Measurements from ENCODE around the gene MT1E. TPM values are rescaled to one million over a fixed set of nuclear protein-coding genes. Genes with fewer than 3 reads are reported as not detected.

The MT1E gene
- total and polyA plus RNA-seq, 2 donors (not counting 1 experiment from before 2014, with no cell fraction given) = 390 to 465 TPM

DNA sequence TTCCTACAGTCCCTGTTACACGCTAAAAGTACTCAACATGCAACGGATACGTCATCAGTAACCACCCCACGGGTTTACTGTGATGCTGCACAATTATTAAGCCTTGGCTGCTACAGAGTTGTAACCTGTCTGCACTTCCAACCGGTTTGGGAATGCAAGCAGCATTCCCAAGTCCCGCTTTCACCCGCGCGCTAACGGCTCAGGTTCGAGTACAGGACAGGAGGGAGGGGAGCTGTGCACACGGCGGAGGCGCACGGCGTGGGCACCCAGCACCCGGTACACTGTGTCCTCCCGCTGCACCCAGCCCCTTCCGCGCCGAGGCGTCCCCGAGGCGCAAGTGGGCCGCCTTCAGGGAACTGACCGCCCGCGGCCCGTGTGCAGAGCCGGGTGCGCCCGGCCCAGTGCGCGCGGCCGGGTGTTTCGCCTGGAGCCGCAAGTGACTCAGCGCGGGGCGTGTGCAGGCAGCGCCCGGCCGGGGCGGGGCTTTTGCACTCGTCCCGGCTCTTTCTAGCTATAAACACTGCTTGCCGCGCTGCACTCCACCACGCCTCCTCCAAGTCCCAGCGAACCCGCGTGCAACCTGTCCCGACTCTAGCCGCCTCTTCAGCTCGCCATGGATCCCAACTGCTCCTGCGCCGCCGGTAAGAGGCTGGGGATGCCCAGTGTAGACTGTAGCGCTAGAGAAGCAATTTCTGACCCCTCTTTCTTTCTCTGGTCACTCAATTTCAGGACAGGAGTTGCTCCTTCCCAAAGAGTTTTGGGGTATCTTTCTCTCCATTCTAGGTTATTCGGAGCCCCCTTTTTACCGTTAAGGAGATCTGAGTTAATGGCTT, 17.3 kb upstream of the MT1E start, which contains the start of gene MT2A:
Gene MT2A, plus strand, starts transcription at position 542 of the 833 bp plus-strand sequence. Its CDS starts 72 bp downstream, at position 614.
- Histone ChIP-seq H3K4me1 (ENCODE audit: control insufficient read depth, extremely low read depth, insufficient read depth, low read length) (peaks cover 40% of the 10 kb centered on the region), H3K9ac (ENCODE audit: insufficient read depth, low read length) (peak within 1 kb of the TSS; percentile 83), H3K79me2 (ENCODE audit: control insufficient read depth, insufficient read depth, low read length) (peaks cover 11% of the 10 kb centered on the region), H3K4me2 (ENCODE audit: extremely low read depth, insufficient read depth, low read length) (peak within 1 kb of the TSS; percentile 93), H4K20me1 (ENCODE audit: control insufficient read depth, extremely low read depth, insufficient read depth, low read length) (no peaks in the 10 kb centered on the region), H3K36me3 (ENCODE audit: control insufficient read depth, insufficient read depth, low read length) (no peaks in the 10 kb centered on the region), H2AFZ (ENCODE audit: low read length) (no peak within 1 kb of the TSS), H3K27me3 (ENCODE audit: control insufficient read depth, insufficient read depth, low read length) (no peaks in the 10 kb centered on the region), H3K27ac (ENCODE audit: insufficient read depth, low read length) (peak within 1 kb of the TSS; percentile 99), H3K4me3 (replicated peaks in 1 of 4; ENCODE audit: control extremely low read depth in 1 of 4, insufficient read depth in 1 of 4, low read depth in 3 of 4, low read length in 4 of 4) (peak within 1 kb of the TSS; percentile 81 to 85 (median 84)), H3K9me3 (ENCODE audit: control insufficient read depth, insufficient read depth, low read depth, low read length) (no peaks in the 10 kb centered on the region)
- TF ChIP-seq, protein P1, sequence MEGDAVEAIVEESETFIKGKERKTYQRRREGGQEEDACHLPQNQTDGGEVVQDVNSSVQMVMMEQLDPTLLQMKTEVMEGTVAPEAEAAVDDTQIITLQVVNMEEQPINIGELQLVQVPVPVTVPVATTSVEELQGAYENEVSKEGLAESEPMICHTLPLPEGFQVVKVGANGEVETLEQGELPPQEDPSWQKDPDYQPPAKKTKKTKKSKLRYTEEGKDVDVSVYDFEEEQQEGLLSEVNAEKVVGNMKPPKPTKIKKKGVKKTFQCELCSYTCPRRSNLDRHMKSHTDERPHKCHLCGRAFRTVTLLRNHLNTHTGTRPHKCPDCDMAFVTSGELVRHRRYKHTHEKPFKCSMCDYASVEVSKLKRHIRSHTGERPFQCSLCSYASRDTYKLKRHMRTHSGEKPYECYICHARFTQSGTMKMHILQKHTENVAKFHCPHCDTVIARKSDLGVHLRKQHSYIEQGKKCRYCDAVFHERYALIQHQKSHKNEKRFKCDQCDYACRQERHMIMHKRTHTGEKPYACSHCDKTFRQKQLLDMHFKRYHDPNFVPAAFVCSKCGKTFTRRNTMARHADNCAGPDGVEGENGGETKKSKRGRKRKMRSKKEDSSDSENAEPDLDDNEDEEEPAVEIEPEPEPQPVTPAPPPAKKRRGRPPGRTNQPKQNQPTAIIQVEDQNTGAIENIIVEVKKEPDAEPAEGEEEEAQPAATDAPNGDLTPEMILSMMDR (conservative IDR thresholded peaks at IDR 0.05 in 1 of 2, IDR thresholded peaks at IDR 0.05 in 1 of 2; ENCODE audit: low read depth in 1 of 2, low read length in 2 of 2) = no peak
- TF ChIP-seq EZH2 (IDR thresholded peaks at IDR 0.05; ENCODE audit: low read length, missing control alignments) = no peak
- DNase-seq (ENCODE audit: low read depth in 2 of 2) = peak; percentile 97 to 98

DNA sequence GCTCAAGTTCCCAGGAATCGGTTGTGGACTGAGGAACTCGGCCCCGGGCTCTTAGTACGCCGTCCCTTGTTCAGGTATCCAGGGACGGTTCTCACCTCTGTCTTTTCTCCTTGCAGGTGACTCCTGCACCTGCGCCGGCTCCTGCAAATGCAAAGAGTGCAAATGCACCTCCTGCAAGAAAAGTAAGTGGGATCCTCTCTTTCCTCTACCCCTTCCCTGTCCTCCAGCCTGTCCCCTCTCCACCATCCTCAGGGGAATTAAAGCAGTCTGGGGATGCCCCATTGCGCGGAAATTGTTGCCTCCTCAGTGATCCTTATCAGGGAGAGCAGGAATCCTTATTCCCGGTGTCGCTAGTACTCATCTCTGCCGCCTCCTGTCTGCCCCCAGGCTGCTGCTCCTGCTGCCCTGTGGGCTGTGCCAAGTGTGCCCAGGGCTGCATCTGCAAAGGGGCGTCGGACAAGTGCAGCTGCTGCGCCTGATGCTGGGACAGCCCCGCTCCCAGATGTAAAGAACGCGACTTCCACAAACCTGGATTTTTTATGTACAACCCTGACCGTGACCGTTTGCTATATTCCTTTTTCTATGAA, 16.6 kb upstream of the MT1E start:
- Histone ChIP-seq H3K9me3 (ENCODE audit: control insufficient read depth, insufficient read depth, low read depth, low read length) (no peaks in the 10 kb centered on the region), H3K4me1 (ENCODE audit: control insufficient read depth, extremely low read depth, insufficient read depth, low read length) (peaks cover 42% of the 10 kb centered on the region), H3K4me2 (ENCODE audit: extremely low read depth, insufficient read depth, low read length) (peak overlapping the region; percentile 90), H3K9ac (ENCODE audit: insufficient read depth, low read length) (peak overlapping the region; percentile 80), H3K27me3 (ENCODE audit: control insufficient read depth, insufficient read depth, low read length) (no peaks in the 10 kb centered on the region), H2AFZ (ENCODE audit: low read length) (no peak overlapping the region), H3K36me3 (ENCODE audit: control insufficient read depth, insufficient read depth, low read length) (no peaks in the 10 kb centered on the region), H3K79me2 (ENCODE audit: control insufficient read depth, insufficient read depth, low read length) (peaks cover 11% of the 10 kb centered on the region), H3K27ac (ENCODE audit: insufficient read depth, low read length) (peak overlapping the region; percentile 99), H4K20me1 (ENCODE audit: control insufficient read depth, extremely low read depth, insufficient read depth, low read length) (no peaks in the 10 kb centered on the region), H3K4me3 (replicated peaks in 1 of 4; ENCODE audit: control extremely low read depth in 1 of 4, insufficient read depth in 1 of 4, low read depth in 3 of 4, low read length in 4 of 4) (peak overlapping the region; percentile 81 to 85 (median 84))
- no peak for TF ChIP-seq EZH2 (IDR thresholded peaks at IDR 0.05; ENCODE audit: low read length, missing control alignments)
- TF ChIP-seq, protein P1 (conservative IDR thresholded peaks at IDR 0.05 in 1 of 2, IDR thresholded peaks at IDR 0.05 in 1 of 2; ENCODE audit: low read depth in 1 of 2, low read length in 2 of 2) = no peak
- DNase-seq (ENCODE audit: low read depth in 2 of 2) = no peak

DNA sequence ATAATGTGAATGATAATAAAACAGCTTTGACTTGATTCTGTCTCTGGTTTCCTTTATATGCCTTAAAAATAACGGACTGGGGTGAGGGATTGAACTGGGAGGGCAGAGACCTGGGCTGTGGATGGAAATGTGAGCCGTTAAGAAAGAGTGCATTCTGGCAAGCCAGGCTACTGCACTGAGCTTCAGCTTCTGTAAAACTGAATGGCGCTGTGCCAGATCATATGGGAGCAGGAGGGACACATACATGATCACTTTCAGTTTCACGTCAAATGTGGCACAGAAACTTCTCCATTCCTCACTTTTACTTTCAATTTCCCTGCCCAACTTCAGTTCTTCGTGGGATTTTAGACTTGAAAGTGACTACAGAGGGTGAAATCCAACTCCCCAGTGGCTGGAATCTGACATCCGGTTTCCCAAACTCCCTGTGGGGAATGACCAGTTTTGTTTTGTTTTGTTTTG, 16.1 kb upstream of the MT1E start:
- Histone ChIP-seq H3K27ac (ENCODE audit: insufficient read depth, low read length) (peak overlapping the region; percentile 99), H2AFZ (ENCODE audit: low read length) (no peak overlapping the region), H3K9me3 (ENCODE audit: control insufficient read depth, insufficient read depth, low read depth, low read length) (no peaks in the 10 kb centered on the region), H4K20me1 (ENCODE audit: control insufficient read depth, extremely low read depth, insufficient read depth, low read length) (no peaks in the 10 kb centered on the region), H3K4me3 (replicated peaks in 1 of 4; ENCODE audit: control extremely low read depth in 1 of 4, insufficient read depth in 1 of 4, low read depth in 3 of 4, low read length in 4 of 4) (peak overlapping the region; percentile 81 to 85 (median 84)), H3K4me1 (ENCODE audit: control insufficient read depth, extremely low read depth, insufficient read depth, low read length) (peaks cover 45% of the 10 kb centered on the region), H3K4me2 (ENCODE audit: extremely low read depth, insufficient read depth, low read length) (peak overlapping the region; percentile 90), H3K36me3 (ENCODE audit: control insufficient read depth, insufficient read depth, low read length) (no peaks in the 10 kb centered on the region), H3K79me2 (ENCODE audit: control insufficient read depth, insufficient read depth, low read length) (peaks cover 11% of the 10 kb centered on the region), H3K27me3 (ENCODE audit: control insufficient read depth, insufficient read depth, low read length) (no peaks in the 10 kb centered on the region), H3K9ac (ENCODE audit: insufficient read depth, low read length) (peak overlapping the region; percentile 80)
- peak; percentile 85 to 94 for DNase-seq (ENCODE audit: low read depth in 2 of 2)
- no peak for TF ChIP-seq EZH2 (IDR thresholded peaks at IDR 0.05; ENCODE audit: low read length, missing control alignments)
- TF ChIP-seq, protein P1 (conservative IDR thresholded peaks at IDR 0.05 in 1 of 2, IDR thresholded peaks at IDR 0.05 in 1 of 2; ENCODE audit: low read depth in 1 of 2, low read length in 2 of 2) = peak in 1 of 2 donors; percentile 24
